WTC11 (cell line): Measurements from ENCODE around the gene RPL21. TPM values are rescaled to one million over a fixed set of nuclear protein-coding genes. Genes with fewer than 3 reads are reported as not detected.
A peak's percentile ranks its signal among the peaks of the same experiment; 100 is the strongest.

Experiments
- ATAC-seq: fragments of 200-7000 bp; cut with Tn5 transposase; 2 replicates; pipeline ENCODE4 v1.10.0; 2021; ENCODE audit warnings: mild to moderate bottlenecking, moderate library complexity
- CTCF ChIA-PET: fragments of 300-600 bp; sonication (Branson Sonifier 250); formaldehyde crosslinking; loops from one replicate; lab custom pipeline; 2021; ENCODE audit warnings: antibody characterized with exemption; lab: Charles Lee
- POLR2A ChIA-PET: fragments of 350-600 bp; sonication (Branson Sonifier 250); formaldehyde crosslinking; loops from one replicate; lab custom pipeline; 2021; ENCODE audit warnings: antibody characterized with exemption; lab: Charles Lee
- DNase-seq: peaks from one replicate; pipeline ENCODE4 v3.0.0; 2021; ENCODE audit warnings: low spot score
- H3K27ac Mint-ChIP-seq: 2 replicates; pipeline ENCODE4 v1.8.0; 2021; ENCODE audit warnings: mixed read lengths
- H3K27me3 Mint-ChIP-seq: 2 replicates; pipeline ENCODE4 v1.8.0; 2021; ENCODE audit warnings: low read depth, mild to moderate bottlenecking, moderate library complexity, mixed read lengths
- H3K36me3 Mint-ChIP-seq: 2 replicates; pipeline ENCODE4 v1.8.0; 2021; ENCODE audit warnings: mixed read lengths
- H3K4me1 Mint-ChIP-seq: 2 replicates; pipeline ENCODE4 v1.8.0; 2022; ENCODE audit warnings: mixed read lengths
- H3K4me3 Mint-ChIP-seq: 2 replicates; pipeline ENCODE4 v1.8.0; 2021; ENCODE audit warnings: mild to moderate bottlenecking, moderate library complexity, mixed read lengths
- H3K9me3 Mint-ChIP-seq: 2 replicates; pipeline ENCODE4 v1.8.0; 2021; ENCODE audit warnings: mixed read lengths
- ATF1 ChIP-seq: sonication (generic); formaldehyde crosslinking; IDR thresholded peaks from 2 replicates; pipeline ENCODE4 v1.8.1; 2023; ENCODE audit warnings: mild to moderate bottlenecking, moderate library complexity, missing genetic modification reagents
- CBFB ChIP-seq: sonication (generic); formaldehyde crosslinking; IDR thresholded peaks from 2 replicates; pipeline ENCODE4 v1.8.1; 2022; ENCODE audit warnings: mild to moderate bottlenecking, low read depth, missing genetic modification reagents
- ELF4 ChIP-seq: sonication (generic); formaldehyde crosslinking; IDR thresholded peaks from 2 replicates; pipeline ENCODE4 v1.8.1; 2022; ENCODE audit warnings: low read depth, mild to moderate bottlenecking, moderate library complexity, missing genetic modification reagents
- ETV6 ChIP-seq: sonication (generic); formaldehyde crosslinking; IDR thresholded peaks from 2 replicates; pipeline ENCODE4 v1.8.1; 2022; ENCODE audit warnings: mild to moderate bottlenecking, missing genetic modification reagents
- GTF2I ChIP-seq: fragments of 250-450 bp; sonication (Bioruptor Pico); conservative IDR thresholded peaks from 2 replicates; pipeline ENCODE4 v1.4.0; 2021; ENCODE audit warnings: mild to moderate bottlenecking
- HMGA2 ChIP-seq: fragments of 250-450 bp; sonication (Bioruptor Pico); IDR thresholded peaks from 2 replicates; pipeline ENCODE4 v1.4.0; 2021; ENCODE audit warnings: mild to moderate bottlenecking, moderate library complexity
- MAX ChIP-seq: sonication (generic); formaldehyde crosslinking; IDR thresholded peaks from 2 replicates; pipeline ENCODE4 v1.8.0; 2022; ENCODE audit warnings: mild to moderate bottlenecking, missing genetic modification reagents
- MXD4 ChIP-seq: fragments of 250-450 bp; sonication (Bioruptor Pico); IDR thresholded peaks from 2 replicates; pipeline ENCODE4 v1.8.0; 2021; ENCODE audit warnings: mild to moderate bottlenecking, moderate library complexity, borderline replicate concordance
- NFYB ChIP-seq: sonication (generic); formaldehyde crosslinking; conservative IDR thresholded peaks from 2 replicates; pipeline ENCODE4 v1.8.0; 2022; ENCODE audit warnings: low read depth, missing genetic modification reagents
- OVOL2 ChIP-seq: fragments of 250-450 bp; sonication (Bioruptor Pico); IDR thresholded peaks from 2 replicates; pipeline ENCODE4 v1.9.0; 2021; ENCODE audit warnings: mild to moderate bottlenecking, borderline replicate concordance
- PREB ChIP-seq: sonication (generic); formaldehyde crosslinking; IDR thresholded peaks from 2 replicates; pipeline ENCODE4 v1.8.1; 2022; ENCODE audit warnings: mild to moderate bottlenecking, missing genetic modification reagents, moderate library complexity, borderline replicate concordance
- SMAD4 ChIP-seq: sonication (generic); formaldehyde crosslinking; IDR thresholded peaks from 2 replicates; pipeline ENCODE4 v1.8.0; 2022; ENCODE audit warnings: mild to moderate bottlenecking, missing genetic modification reagents
- TCF7 ChIP-seq: sonication (generic); formaldehyde crosslinking; IDR thresholded peaks from 2 replicates; pipeline ENCODE4 v1.8.0; 2022; ENCODE audit warnings: mild to moderate bottlenecking, low read depth, missing genetic modification reagents, moderate library complexity
- ZNF281 ChIP-seq: sonication (generic); formaldehyde crosslinking; IDR thresholded peaks from 2 replicates; pipeline ENCODE4 v1.8.0; 2023; ENCODE audit warnings: mild to moderate bottlenecking, missing genetic modification reagents
- ZNF423 ChIP-seq: fragments of 250-450 bp; sonication (Bioruptor Pico); IDR thresholded peaks from 2 replicates; pipeline ENCODE4 v2.1.2; 2022; ENCODE audit warnings: mild to moderate bottlenecking, moderate library complexity
- total RNA-seq: library from RNA; stranded (reverse); gene quantifications from 3 replicates; pipeline ENCODE4 v1.2.3, GENCODE V29; 2021
- TF ChIP-seq, protein P1 (sequence below): sonication (generic); formaldehyde crosslinking; IDR thresholded peaks from 2 replicates; pipeline ENCODE4 v1.8.1; 2022; ENCODE audit warnings: missing genetic modification reagents, borderline replicate concordance
- TF ChIP-seq, protein P2 (sequence below): sonication (generic); formaldehyde crosslinking; IDR thresholded peaks from 2 replicates; pipeline ENCODE4 v1.8.1; 2023; ENCODE audit warnings: mild to moderate bottlenecking, missing genetic modification reagents, borderline replicate concordance
- TF ChIP-seq, protein P3 (sequence below): sonication (generic); formaldehyde crosslinking; IDR thresholded peaks from 2 replicates; pipeline ENCODE4 v1.8.0; 2023; ENCODE audit warnings: missing genetic modification reagents
- TF ChIP-seq, protein P4 (sequence below): sonication (generic); formaldehyde crosslinking; IDR thresholded peaks from 2 replicates; pipeline ENCODE4 v1.8.0; 2022; ENCODE audit warnings: missing genetic modification reagents

The RPL21 gene
- total RNA-seq, 1 experiment from 2014 or later, result 1,082 TPM

DNA sequence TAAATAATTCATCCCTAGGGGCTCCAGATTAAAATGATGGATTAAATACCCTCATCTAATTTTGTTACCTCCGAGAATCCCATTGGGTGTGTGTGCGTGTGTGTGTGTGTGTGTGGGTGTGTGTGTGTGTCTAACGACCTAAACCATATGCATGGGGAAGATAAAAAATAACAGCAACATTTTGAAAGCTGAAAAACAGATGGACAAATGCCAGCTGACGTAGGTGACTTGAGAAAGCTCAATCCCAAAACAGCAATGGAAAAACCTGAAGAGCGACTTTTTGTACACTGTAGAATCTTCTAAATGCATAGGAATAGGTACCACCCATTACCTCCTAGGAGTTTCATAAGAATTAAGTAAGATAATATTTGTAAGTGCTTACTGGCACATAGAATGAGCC lies 8.7 kb upstream of the RPL21 start:
- POLR2A ChIA-PET, result no interaction called here

DNA sequence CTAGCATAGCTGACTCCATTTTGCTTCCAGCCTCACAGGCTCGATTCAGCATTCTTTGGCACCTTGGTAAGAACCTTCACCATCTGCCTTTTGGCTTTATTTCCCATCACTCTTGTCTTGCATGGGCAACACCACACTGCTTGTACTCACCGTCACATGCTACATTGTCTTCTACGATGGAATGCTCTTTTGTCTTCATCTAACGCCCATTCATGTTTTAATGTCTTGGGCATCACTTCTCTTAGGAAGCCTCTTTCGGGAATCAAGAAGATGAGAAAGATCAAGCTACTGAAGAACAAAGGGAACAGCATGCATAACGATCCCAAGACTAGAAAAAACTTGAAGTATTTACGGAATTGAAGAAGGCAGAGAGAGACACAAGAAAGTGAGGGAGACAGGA lies 5.7 kb upstream of the RPL21 start:
- peak overlapping the region; percentile 76 for H3K27ac Mint-ChIP-seq
- no peaks in the 10 kb centered on the region; the same call in 1 of the 2 replicates for H3K36me3 Mint-ChIP-seq
- peak; percentile 69 for ATAC-seq
- POLR2A ChIA-PET, result no interaction called here
- no peak for DNase-seq
- H3K4me3 Mint-ChIP-seq, result no peak overlapping the region
- H3K27me3 Mint-ChIP-seq, result no peaks in the 10 kb centered on the region
- H3K4me1 Mint-ChIP-seq, result peaks cover 26% of the 10 kb centered on the region
- no peaks in the 10 kb centered on the region for H3K9me3 Mint-ChIP-seq
- CTCF ChIA-PET, result interaction anchor here (0.6 to 1.8 kb wide), 3 partner anchors 64 to 260 kb away, joined by 4 to 7 read pairs (median 4); no protein-coding TSS in a partner anchor
- TF ChIP-seq, protein P1, sequence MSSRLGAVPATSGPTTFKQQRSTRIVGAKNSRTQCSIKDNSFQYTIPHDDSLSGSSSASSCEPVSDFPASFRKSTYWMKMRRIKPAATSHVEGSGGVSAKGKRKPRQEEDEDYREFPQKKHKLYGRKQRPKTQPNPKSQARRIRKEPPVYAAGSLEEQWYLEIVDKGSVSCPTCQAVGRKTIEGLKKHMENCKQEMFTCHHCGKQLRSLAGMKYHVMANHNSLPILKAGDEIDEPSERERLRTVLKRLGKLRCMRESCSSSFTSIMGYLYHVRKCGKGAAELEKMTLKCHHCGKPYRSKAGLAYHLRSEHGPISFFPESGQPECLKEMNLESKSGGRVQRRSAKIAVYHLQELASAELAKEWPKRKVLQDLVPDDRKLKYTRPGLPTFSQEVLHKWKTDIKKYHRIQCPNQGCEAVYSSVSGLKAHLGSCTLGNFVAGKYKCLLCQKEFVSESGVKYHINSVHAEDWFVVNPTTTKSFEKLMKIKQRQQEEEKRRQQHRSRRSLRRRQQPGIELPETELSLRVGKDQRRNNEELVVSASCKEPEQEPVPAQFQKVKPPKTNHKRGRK (CRISPR knock-in tag), result no peak
- TF ChIP-seq ZNF423 (CRISPR knock-in tag), result no peak
- TF ChIP-seq, protein P2, sequence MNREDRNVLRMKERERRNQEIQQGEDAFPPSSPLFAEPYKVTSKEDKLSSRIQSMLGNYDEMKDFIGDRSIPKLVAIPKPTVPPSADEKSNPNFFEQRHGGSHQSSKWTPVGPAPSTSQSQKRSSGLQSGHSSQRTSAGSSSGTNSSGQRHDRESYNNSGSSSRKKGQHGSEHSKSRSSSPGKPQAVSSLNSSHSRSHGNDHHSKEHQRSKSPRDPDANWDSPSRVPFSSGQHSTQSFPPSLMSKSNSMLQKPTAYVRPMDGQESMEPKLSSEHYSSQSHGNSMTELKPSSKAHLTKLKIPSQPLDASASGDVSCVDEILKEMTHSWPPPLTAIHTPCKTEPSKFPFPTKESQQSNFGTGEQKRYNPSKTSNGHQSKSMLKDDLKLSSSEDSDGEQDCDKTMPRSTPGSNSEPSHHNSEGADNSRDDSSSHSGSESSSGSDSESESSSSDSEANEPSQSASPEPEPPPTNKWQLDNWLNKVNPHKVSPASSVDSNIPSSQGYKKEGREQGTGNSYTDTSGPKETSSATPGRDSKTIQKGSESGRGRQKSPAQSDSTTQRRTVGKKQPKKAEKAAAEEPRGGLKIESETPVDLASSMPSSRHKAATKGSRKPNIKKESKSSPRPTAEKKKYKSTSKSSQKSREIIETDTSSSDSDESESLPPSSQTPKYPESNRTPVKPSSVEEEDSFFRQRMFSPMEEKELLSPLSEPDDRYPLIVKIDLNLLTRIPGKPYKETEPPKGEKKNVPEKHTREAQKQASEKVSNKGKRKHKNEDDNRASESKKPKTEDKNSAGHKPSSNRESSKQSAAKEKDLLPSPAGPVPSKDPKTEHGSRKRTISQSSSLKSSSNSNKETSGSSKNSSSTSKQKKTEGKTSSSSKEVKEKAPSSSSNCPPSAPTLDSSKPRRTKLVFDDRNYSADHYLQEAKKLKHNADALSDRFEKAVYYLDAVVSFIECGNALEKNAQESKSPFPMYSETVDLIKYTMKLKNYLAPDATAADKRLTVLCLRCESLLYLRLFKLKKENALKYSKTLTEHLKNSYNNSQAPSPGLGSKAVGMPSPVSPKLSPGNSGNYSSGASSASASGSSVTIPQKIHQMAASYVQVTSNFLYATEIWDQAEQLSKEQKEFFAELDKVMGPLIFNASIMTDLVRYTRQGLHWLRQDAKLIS, result no peak
- no peak for TF ChIP-seq ATF1 (CRISPR knock-in tag)
- no peak for TF ChIP-seq CBFB (CRISPR knock-in tag)
- TF ChIP-seq PREB (CRISPR knock-in tag), result no peak
- TF ChIP-seq SMAD4 (CRISPR knock-in tag), result no peak
- TF ChIP-seq GTF2I (CRISPR knock-in tag), result no peak
- TF ChIP-seq ETV6, result no peak
- TF ChIP-seq ZNF281 (CRISPR knock-in tag), result no peak
- TF ChIP-seq OVOL2, result no peak
- TF ChIP-seq TCF7 (CRISPR knock-in tag), result no peak
- no peak for TF ChIP-seq MAX (CRISPR knock-in tag)
- TF ChIP-seq NFYB, result no peak
- TF ChIP-seq HMGA2 (CRISPR knock-in tag), result no peak
- TF ChIP-seq MXD4 (CRISPR knock-in tag), result no peak
- TF ChIP-seq, protein P3, sequence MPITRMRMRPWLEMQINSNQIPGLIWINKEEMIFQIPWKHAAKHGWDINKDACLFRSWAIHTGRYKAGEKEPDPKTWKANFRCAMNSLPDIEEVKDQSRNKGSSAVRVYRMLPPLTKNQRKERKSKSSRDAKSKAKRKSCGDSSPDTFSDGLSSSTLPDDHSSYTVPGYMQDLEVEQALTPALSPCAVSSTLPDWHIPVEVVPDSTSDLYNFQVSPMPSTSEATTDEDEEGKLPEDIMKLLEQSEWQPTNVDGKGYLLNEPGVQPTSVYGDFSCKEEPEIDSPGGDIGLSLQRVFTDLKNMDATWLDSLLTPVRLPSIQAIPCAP, result no peak
- no peak for TF ChIP-seq ELF4 (CRISPR knock-in tag)
- TF ChIP-seq, protein P4, sequence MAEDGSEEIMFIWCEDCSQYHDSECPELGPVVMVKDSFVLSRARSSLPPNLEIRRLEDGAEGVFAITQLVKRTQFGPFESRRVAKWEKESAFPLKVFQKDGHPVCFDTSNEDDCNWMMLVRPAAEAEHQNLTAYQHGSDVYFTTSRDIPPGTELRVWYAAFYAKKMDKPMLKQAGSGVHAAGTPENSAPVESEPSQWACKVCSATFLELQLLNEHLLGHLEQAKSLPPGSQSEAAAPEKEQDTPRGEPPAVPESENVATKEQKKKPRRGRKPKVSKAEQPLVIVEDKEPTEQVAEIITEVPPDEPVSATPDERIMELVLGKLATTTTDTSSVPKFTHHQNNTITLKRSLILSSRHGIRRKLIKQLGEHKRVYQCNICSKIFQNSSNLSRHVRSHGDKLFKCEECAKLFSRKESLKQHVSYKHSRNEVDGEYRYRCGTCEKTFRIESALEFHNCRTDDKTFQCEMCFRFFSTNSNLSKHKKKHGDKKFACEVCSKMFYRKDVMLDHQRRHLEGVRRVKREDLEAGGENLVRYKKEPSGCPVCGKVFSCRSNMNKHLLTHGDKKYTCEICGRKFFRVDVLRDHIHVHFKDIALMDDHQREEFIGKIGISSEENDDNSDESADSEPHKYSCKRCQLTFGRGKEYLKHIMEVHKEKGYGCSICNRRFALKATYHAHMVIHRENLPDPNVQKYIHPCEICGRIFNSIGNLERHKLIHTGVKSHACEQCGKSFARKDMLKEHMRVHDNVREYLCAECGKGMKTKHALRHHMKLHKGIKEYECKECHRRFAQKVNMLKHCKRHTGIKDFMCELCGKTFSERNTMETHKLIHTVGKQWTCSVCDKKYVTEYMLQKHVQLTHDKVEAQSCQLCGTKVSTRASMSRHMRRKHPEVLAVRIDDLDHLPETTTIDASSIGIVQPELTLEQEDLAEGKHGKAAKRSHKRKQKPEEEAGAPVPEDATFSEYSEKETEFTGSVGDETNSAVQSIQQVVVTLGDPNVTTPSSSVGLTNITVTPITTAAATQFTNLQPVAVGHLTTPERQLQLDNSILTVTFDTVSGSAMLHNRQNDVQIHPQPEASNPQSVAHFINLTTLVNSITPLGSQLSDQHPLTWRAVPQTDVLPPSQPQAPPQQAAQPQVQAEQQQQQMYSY, result no peak

More for the DNA sequence above, 8.7 kb upstream of the RPL21 start:
- ATAC-seq, result no peak
- Mint-ChIP-seq H3K9me3 (no peaks in the 10 kb centered on the region), H3K4me3 (no peak overlapping the region), H3K36me3 (no peaks in the 10 kb centered on the region; the same call in 1 of the 2 replicates), H3K27me3 (no peaks in the 10 kb centered on the region), H3K4me1 (peaks cover 17% of the 10 kb centered on the region), H3K27ac (no peak overlapping the region)
- TF ChIP-seq, protein P3, result no peak
- CTCF ChIA-PET, result interaction anchor here (0.6 kb wide), 1 partner anchor 258 kb away, joined by 3 read pairs; no protein-coding TSS in a partner anchor
- DNase-seq, result no peak
